ENCODE measurements around the gene PHKB.

The PHKB gene

DNA sequence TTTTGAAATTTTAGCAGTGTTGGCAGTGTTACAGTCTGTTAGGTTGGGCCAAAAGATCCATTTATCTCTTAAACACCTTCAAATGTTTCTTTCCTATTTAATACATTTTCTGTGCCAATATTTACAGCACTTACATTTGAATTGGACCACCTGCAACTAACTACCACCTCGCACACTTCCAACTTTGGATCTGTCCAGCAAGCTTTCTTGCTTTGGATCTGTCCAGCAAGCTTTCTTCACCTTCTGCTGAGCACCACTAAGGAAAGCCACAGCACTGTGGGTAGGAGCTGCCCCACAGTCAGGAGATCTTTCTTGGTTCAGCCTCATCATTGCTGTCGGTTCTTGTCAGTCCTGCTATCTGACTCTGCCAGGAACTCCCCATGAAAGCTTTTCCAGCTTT is 129.3 kb downstream of the PHKB start:
- no peak for TF ChIP-seq Cebpa-rat (IDR thresholded peaks at IDR 0.05)
- Histone ChIP-seq H3K36me3 (peaks cover 37 to 68% (median 54%) of the 10 kb centered on the region in 11 experiments), H3K4me3 (no peak overlapping the region), H3K4me1 (peaks cover 0 to 17% (median 11%) of the 10 kb centered on the region in 10 experiments; a peak in 13 of 20 replicates), H3K27ac (no peak overlapping the region), H3K4me2 (no peak overlapping the region), H3K9ac (no peak overlapping the region), H4K20me1 (no peaks in the 10 kb centered on the region), H3K9me3 (replicated peaks in 1 of 11) (no peaks in the 10 kb centered on the region), H3K27me3 (no peaks in the 10 kb centered on the region)

GRCh38 chr16:47592232-47592631 is 131.1 kb downstream of the PHKB start:
- Histone ChIP-seq H3K9ac (no peak overlapping the region), H4K20me1 (no peaks in the 10 kb centered on the region), H3K4me1 (peaks cover 0 to 17% (median 11%) of the 10 kb centered on the region in 10 experiments; a peak in 13 of 20 replicates), H3K4me2 (peak overlapping the region in 6 of 11 experiments; percentile 4 to 24 (median 19); a peak in 9 of 22 replicates), H3K27ac (no peak overlapping the region), H3K27me3 (no peaks in the 10 kb centered on the region), H3K9me3 (replicated peaks in 1 of 11) (no peaks in the 10 kb centered on the region), H3K4me3 (no peak overlapping the region), H3K36me3 (peaks cover 44 to 84% (median 66%) of the 10 kb centered on the region in 11 experiments)
- TF ChIP-seq Cebpa-rat (IDR thresholded peaks at IDR 0.05): no peak

DNA sequence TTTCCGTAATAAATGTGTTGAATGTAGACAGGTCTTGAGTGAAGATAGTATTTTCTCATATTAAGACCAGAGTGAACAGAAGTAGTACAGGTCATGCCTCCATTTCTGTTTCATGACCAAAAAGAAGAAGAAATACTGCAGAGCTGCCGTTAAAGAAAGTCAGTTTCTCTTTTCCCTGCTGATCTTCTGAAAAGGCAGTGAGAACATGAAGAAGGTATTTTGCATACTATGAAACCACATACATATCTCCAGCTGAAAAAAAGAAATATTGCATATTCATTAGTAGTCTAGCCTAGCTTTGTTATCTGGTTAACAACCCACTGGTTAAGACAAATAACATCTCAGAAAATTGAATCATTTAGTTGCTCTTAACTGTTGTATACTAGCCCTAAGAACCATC is 138.4 kb downstream of the PHKB start:
- H3K4me1 ChIP-seq: peaks cover 0 to 14% (median 2%) of the 10 kb centered on the region in 10 experiments; a peak in 7 of 20 replicates
- H4K20me1 ChIP-seq: no peaks in the 10 kb centered on the region
- H3K9ac ChIP-seq: no peak overlapping the region
- no peak overlapping the region for H3K4me2 ChIP-seq
- H3K4me3 ChIP-seq: no peak overlapping the region
- H3K27ac ChIP-seq: no peak overlapping the region
- no peaks in the 10 kb centered on the region for H3K27me3 ChIP-seq
- TF ChIP-seq Cebpa-rat (IDR thresholded peaks at IDR 0.05): no peak
- no peaks in the 10 kb centered on the region for H3K9me3 ChIP-seq (replicated peaks in 1 of 11)
- H3K36me3 ChIP-seq: peaks cover 15 to 68% (median 38%) of the 10 kb centered on the region in 11 experiments

DNA sequence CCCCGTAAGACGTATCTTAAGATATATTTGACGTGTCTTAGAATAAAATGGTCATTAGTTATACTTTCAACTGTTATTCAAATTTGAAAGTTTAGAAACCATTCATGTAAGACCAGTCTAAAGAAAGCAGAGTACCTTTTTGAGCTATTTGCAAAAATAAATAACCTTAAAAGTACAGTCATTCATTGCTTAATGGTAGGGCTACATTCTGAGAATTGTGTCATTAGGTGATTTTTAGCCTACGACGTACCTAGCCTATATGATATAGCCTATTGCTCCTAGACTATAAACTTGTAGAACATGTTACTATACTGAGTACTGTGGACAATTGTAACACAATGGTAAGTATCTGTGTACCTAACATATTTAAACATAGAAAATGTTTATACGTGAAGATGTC is 139.2 kb downstream of the PHKB start:
- Histone ChIP-seq H3K4me3 (no peak overlapping the region), H4K20me1 (no peaks in the 10 kb centered on the region), H3K9me3 (replicated peaks in 1 of 11) (no peaks in the 10 kb centered on the region), H3K4me2 (no peak overlapping the region), H3K4me1 (peaks cover 0 to 14% (median 2%) of the 10 kb centered on the region in 10 experiments; a peak in 7 of 20 replicates), H3K9ac (no peak overlapping the region), H3K27me3 (no peaks in the 10 kb centered on the region), H3K27ac (no peak overlapping the region), H3K36me3 (peaks cover 15 to 65% (median 32%) of the 10 kb centered on the region in 11 experiments; a peak in 21 of 22 replicates)
- TF ChIP-seq Cebpa-rat (IDR thresholded peaks at IDR 0.05): no peak

DNA sequence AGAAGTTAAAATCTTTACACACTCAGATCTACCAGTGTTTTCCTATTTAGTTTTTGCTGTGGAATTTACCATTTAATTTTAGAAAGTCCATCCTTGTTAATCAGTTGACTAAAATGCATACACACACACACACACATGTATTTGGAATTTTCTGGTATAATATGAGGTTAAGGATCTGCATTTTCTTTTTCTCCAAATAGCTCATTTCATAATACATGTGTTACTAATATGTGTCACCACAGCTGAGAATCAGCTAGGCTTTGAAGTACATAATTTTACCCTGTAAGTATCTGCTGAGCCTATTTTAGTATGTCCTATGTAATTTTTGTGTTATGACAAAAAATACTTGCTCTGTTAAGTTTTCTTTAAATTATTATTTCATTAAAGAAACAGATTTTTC is 143.2 kb downstream of the PHKB start:
- no peak overlapping the region for H3K9ac ChIP-seq
- no peaks in the 10 kb centered on the region for H4K20me1 ChIP-seq
- H3K27ac ChIP-seq: no peak overlapping the region
- no peaks in the 10 kb centered on the region for H3K27me3 ChIP-seq
- H3K4me1 ChIP-seq: peaks cover 0 to 14% (median 2%) of the 10 kb centered on the region in 10 experiments; a peak in 7 of 20 replicates
- no peak for TF ChIP-seq Cebpa-rat (IDR thresholded peaks at IDR 0.05)
- H3K4me3 ChIP-seq: no peak overlapping the region
- peaks cover 13 to 21% (median 16%) of the 10 kb centered on the region in 11 experiments; a peak in 21 of 22 replicates for H3K9me3 ChIP-seq (replicated peaks in 1 of 11)
- peaks cover 26 to 59% (median 37%) of the 10 kb centered on the region in 11 experiments; a peak in 21 of 22 replicates for H3K36me3 ChIP-seq
- H3K4me2 ChIP-seq: no peak overlapping the region

- peaks cover 51 to 82% (median 62%) of the 10 kb centered on the region in 11 experiments for H3K36me3 ChIP-seq
- no peak overlapping the region for H3K4me2 ChIP-seq
- peaks cover 0 to 4% (median 0%) of the 10 kb centered on the region in 10 experiments; a peak in 1 of 20 replicates for H3K4me1 ChIP-seq
- no peaks in the 10 kb centered on the region for H4K20me1 ChIP-seq
- no peak overlapping the region for H3K27ac ChIP-seq
- H3K27me3 ChIP-seq: no peaks in the 10 kb centered on the region
- no peak overlapping the region for H3K9ac ChIP-seq
- TF ChIP-seq Cebpa-rat (IDR thresholded peaks at IDR 0.05): no peak
- H3K4me3 ChIP-seq: no peak overlapping the region
- H3K9me3 ChIP-seq (replicated peaks in 1 of 11): peaks cover 15 to 23% (median 19%) of the 10 kb centered on the region in 11 experiments; a peak in 21 of 22 replicates
Measured at GRCh38 chr16:47611042-47611441, 149.9 kb downstream of the PHKB start.

DNA sequence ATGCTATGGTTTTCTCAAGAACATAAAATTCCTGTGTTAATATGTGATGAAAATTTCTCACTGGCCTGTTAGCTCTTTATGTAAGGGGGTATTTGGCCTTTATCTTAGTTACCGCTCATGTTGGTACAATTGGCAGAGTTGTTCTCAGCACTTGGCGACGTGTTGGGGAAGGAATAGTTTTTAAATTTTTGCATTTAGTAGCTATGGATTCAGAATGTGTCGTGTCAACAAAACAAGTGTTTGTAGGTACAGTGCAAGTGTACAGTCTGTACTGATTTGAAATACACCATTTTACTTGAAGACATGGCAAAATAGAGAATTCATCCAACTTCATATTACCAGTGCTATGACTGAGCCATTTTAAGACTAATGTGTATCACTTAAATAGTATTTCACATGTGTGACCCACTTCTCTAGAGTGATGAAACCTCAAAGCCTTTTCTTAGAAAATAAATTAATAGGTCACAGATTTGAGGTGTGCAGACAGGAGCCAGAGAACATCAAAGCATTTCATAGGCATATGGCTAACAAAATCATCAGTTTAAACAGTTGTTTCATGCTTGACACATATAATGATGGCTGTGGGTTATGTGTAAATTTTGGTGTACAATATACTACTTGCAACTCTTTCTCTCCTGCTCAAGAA is 150.8 kb downstream of the PHKB start:
- H4K20me1 ChIP-seq: no peaks in the 10 kb centered on the region
- peaks cover 0 to 4% (median 0%) of the 10 kb centered on the region in 10 experiments; a peak in 1 of 20 replicates for H3K4me1 ChIP-seq
- H3K4me3 ChIP-seq: no peak overlapping the region
- no peak overlapping the region for H3K4me2 ChIP-seq
- H3K9ac ChIP-seq: no peak overlapping the region
- H3K27me3 ChIP-seq: no peaks in the 10 kb centered on the region
- H3K36me3 ChIP-seq: peaks cover 45 to 81% (median 61%) of the 10 kb centered on the region in 11 experiments
- no peak overlapping the region for H3K27ac ChIP-seq
- peaks cover 15 to 23% (median 17%) of the 10 kb centered on the region in 11 experiments; a peak in 20 of 22 replicates for H3K9me3 ChIP-seq (replicated peaks in 1 of 11)
- TF ChIP-seq Cebpa-rat (IDR thresholded peaks at IDR 0.05): no peak

- Histone ChIP-seq H3K9ac (no peak overlapping the region), H4K20me1 (peaks cover 0 to 5% (median 0%) of the 10 kb centered on the region in 11 experiments; a peak in 1 of 22 replicates), H3K4me2 (no peak overlapping the region), H3K27me3 (no peaks in the 10 kb centered on the region), H3K27ac (no peak overlapping the region), H3K36me3 (peaks cover 40 to 78% (median 54%) of the 10 kb centered on the region in 11 experiments), H3K9me3 (replicated peaks in 1 of 11) (peaks cover 7 to 18% (median 11%) of the 10 kb centered on the region in 11 experiments; a peak in 19 of 22 replicates), H3K4me3 (no peak overlapping the region), H3K4me1 (peaks cover 0 to 4% (median 0%) of the 10 kb centered on the region in 10 experiments; a peak in 1 of 20 replicates)
- no peak for TF ChIP-seq Cebpa-rat (IDR thresholded peaks at IDR 0.05)
Measured at GRCh38 chr16:47612711-47613110, 151.6 kb downstream of the PHKB start.

- H3K27me3 ChIP-seq: no peaks in the 10 kb centered on the region
- peaks cover 0 to 8% (median 0%) of the 10 kb centered on the region in 11 experiments; a peak in 1 of 22 replicates for H4K20me1 ChIP-seq
- H3K9ac ChIP-seq: no peak overlapping the region
- H3K36me3 ChIP-seq: peaks cover 38 to 77% (median 52%) of the 10 kb centered on the region in 11 experiments
- TF ChIP-seq Cebpa-rat (IDR thresholded peaks at IDR 0.05): no peak
- peaks cover 0 to 4% (median 0%) of the 10 kb centered on the region in 10 experiments; a peak in 1 of 20 replicates for H3K4me1 ChIP-seq
- peaks cover 3 to 14% (median 6%) of the 10 kb centered on the region in 11 experiments; a peak in 17 of 22 replicates for H3K9me3 ChIP-seq (replicated peaks in 1 of 11)
- H3K27ac ChIP-seq: no peak overlapping the region
- H3K4me2 ChIP-seq: no peak overlapping the region
- no peak overlapping the region for H3K4me3 ChIP-seq
Measured at GRCh38 chr16:47613251-47613650, 152.1 kb downstream of the PHKB start.
